Measurements from ENCODE around the gene ZSWIM4. TPM values are rescaled to one million over a fixed set of nuclear protein-coding genes. Genes with fewer than 3 reads are reported as not detected.
"Not testable (repeated sequence)": the region's sequence is repeated elsewhere in the genome, so short reads cannot be mapped to it uniquely, and the experiment has no call there.

The ZSWIM4 gene
- total and polyA plus RNA-seq, 2 experiments from 2014 or later = 13.0 to 29.8 TPM

DNA sequence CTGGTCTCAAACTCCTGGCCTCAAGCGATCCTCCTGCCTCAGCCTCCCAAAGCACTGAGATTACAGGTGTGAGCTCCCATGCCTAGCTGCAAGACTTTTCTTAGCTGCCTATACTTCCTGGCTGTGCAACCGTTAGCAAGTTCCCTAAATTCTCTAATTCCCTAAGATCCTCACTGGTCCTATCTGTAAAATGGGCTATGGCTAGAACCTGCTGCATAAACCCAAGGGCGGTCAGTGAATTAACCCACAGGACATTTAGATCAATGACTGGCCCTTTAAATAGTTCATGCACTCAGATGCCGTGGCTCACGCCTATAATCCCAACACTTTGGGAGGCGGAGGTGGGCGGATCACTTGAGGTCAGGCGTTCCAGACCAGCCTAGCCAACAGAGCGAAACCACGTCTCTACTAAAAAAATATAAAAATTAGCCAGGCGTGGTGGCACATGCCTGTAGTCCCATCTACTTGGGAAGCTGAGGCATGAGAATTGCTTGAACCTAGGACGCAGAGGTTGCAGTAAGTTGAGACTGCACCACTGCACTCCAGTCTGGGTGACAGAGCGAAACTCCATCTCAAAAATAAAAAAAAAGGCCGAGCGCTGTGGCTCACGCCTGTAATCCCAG lies 25.1 kb upstream of the ZSWIM4 start:
- no peak overlapping the region for H3K4me3 ChIP-seq
- no peaks in the 10 kb centered on the region for H3K27me3 ChIP-seq
- H3K27ac ChIP-seq = no peak overlapping the region
- H3K36me3 ChIP-seq = peaks cover 9% of the 10 kb centered on the region
- no peak for DNase-seq (ENCODE audit: low read depth in 1 of 2, low spot score in 1 of 2)
- H3K4me1 ChIP-seq (ENCODE audit: low read depth) = peaks cover under 1% of the 10 kb centered on the region
- TF ChIP-seq, protein P1, sequence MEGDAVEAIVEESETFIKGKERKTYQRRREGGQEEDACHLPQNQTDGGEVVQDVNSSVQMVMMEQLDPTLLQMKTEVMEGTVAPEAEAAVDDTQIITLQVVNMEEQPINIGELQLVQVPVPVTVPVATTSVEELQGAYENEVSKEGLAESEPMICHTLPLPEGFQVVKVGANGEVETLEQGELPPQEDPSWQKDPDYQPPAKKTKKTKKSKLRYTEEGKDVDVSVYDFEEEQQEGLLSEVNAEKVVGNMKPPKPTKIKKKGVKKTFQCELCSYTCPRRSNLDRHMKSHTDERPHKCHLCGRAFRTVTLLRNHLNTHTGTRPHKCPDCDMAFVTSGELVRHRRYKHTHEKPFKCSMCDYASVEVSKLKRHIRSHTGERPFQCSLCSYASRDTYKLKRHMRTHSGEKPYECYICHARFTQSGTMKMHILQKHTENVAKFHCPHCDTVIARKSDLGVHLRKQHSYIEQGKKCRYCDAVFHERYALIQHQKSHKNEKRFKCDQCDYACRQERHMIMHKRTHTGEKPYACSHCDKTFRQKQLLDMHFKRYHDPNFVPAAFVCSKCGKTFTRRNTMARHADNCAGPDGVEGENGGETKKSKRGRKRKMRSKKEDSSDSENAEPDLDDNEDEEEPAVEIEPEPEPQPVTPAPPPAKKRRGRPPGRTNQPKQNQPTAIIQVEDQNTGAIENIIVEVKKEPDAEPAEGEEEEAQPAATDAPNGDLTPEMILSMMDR (IDR thresholded peaks at IDR 0.05; ENCODE audit: low read depth, low read length) = no peak
- no peaks in the 10 kb centered on the region for H3K9me3 ChIP-seq (ENCODE audit: low read depth)

DNA sequence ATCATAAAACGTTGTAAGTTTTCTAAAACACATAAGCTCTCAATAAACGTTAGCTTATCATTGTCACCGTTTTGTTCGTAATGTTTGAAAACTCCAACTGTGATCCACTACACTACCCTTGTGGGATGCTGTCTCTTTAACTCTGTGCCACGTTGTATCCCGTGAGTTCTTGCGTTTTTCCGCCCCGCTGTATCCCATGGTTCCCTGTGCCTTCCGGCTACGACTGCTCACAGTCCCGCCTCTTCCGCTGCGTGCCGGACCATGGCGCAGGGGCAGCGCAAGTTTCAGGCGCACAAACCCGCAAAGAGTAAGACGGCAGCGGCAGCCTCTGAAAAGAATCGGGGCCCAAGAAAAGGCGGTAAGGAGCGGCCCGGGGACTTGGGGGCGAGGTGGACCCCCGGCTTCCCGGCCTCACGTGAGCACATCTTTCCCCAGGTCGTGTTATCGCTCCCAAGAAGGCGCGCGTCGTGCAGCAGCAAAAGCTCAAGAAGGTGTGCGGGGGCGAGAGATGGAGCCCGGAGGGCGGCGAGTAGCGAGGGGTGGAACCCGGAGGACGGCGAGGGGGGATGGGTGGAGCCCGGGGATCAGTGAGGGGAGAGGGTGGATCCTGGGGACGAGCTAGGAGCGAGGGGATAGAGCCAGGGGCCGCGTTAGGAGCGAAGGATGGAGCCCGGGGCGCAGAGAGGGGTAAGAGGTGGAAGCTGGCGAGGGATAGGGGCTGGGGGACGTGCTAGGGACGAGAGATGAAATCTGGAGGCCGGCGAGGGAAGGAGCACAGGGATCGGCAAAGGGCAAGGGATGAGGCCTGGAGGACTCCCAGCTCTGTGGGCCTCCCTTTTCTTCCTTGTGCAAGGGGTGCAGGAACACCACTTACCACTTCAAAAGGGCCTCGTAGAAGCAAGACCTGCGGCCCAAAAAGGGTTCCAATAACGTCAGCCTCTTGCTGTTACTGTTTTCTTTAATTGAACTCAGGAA lies 20.7 kb upstream of the ZSWIM4 start, which contains the start of gene C19orf53:
Gene C19orf53 (plus strand): TSS at position 240 of the 975 bp plus-strand sequence. CDS start 22 bp downstream, at position 262.
- Histone ChIP-seq H3K4me3 (peak within 1 kb of the TSS; percentile 86), H3K27me3 (no peaks in the 10 kb centered on the region), H3K4me1 (ENCODE audit: low read depth) (peaks cover 3% of the 10 kb centered on the region), H3K36me3 (peaks cover 15% of the 10 kb centered on the region), H3K9me3 (ENCODE audit: low read depth) (no peaks in the 10 kb centered on the region), H3K27ac (peak within 1 kb of the TSS; percentile 89)
- TF ChIP-seq, protein P1 (IDR thresholded peaks at IDR 0.05; ENCODE audit: low read depth, low read length) = no peak
- peak; percentile 91 to 94 for DNase-seq (ENCODE audit: low read depth in 1 of 2, low spot score in 1 of 2)

DNA sequence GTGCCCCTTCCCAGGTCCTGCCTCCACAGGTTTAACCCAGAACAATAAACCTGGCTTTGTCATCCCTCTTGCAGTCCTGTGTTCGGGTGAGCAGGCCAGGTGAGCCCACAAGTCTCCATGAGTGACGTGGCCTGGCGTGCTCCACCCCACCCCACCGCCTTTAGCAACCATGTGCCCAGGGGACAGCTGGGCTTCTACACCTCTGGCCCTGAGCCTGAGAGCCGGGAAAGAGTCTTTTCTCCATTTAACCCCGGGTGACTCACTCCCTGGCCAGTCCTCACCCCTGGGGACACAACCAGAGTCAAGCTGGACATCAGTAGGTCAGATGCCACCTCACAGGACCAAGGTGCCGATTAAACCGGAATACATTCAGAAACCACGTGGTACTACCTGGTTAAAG lies 16.8 kb upstream of the ZSWIM4 start:
- no peak overlapping the region for H3K4me3 ChIP-seq
- peaks cover 9% of the 10 kb centered on the region for H3K36me3 ChIP-seq
- H3K9me3 ChIP-seq (ENCODE audit: low read depth) = no peaks in the 10 kb centered on the region
- peak overlapping the region; percentile 19 for H3K27ac ChIP-seq
- peaks cover 10% of the 10 kb centered on the region for H3K4me1 ChIP-seq (ENCODE audit: low read depth)
- TF ChIP-seq, protein P1 (IDR thresholded peaks at IDR 0.05; ENCODE audit: low read depth, low read length) = no peak
- no peaks in the 10 kb centered on the region for H3K27me3 ChIP-seq
- no peak for DNase-seq (ENCODE audit: low read depth in 1 of 2, low spot score in 1 of 2)

DNA sequence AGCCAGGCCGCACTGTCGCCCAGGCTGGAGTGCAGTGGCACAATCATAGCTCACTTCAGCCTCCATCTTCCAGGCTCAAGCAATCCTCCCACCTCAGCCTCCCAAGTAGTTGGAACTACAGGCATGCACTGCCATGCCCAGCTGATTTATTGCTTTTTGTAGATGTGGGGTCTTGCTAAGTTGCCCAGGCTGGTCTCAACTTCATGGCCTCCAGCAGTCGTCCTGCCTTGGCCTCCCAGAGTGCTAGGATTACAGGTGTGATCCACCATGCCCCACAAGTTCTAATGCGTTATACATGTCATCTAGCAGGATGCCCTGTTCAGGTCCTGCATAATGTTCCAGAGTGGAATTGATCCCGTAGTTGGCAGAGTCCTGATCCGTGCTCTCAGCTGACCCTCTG lies 16.4 kb upstream of the ZSWIM4 start:
- Histone ChIP-seq H3K4me1 (ENCODE audit: low read depth) (peaks cover 10% of the 10 kb centered on the region), H3K4me3 (no peak overlapping the region), H3K36me3 (peaks cover 9% of the 10 kb centered on the region), H3K27me3 (no peaks in the 10 kb centered on the region), H3K9me3 (ENCODE audit: low read depth) (no peaks in the 10 kb centered on the region), H3K27ac (peak overlapping the region; percentile 19)
- DNase-seq (ENCODE audit: low read depth in 1 of 2, low spot score in 1 of 2) = no peak
- TF ChIP-seq, protein P1 (IDR thresholded peaks at IDR 0.05; ENCODE audit: low read depth, low read length) = no peak

DNA sequence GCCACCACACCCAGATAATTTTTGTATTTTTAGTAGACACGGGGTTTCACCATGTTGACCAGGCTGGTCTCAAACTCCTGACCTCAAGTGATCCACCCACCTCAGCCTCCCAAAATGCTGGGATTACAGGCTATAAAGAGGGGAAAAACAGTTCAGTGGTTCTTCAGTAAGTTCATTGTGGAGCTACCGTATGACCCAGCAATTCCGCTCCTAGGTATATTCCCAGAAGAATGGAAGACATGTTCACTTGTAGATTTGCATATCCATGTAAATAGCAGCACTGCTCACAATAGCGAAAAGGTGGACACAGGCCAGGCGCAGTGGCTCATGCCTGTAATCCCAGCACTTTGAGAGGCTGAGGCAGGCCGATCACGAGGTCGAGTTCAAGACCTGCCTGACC lies 15.4 kb upstream of the ZSWIM4 start:
- H3K27me3 ChIP-seq; H3K4me3 ChIP-seq; H3K36me3 ChIP-seq; H3K9me3 ChIP-seq (ENCODE audit: low read depth); DNase-seq (ENCODE audit: low read depth in 1 of 2, low spot score in 1 of 2); H3K27ac ChIP-seq: not testable (repeated sequence)
- peaks cover 10% of the 10 kb centered on the region for H3K4me1 ChIP-seq (ENCODE audit: low read depth)
